Esophagus muscularis mucosa (tissue), 4 donors: ENCODE results near the gene NFATC1. TPM values are rescaled to one million over a fixed set of nuclear protein-coding genes. Genes with fewer than 3 reads are reported as not detected.
A peak's percentile ranks its signal among the peaks of the same experiment; 100 is the strongest.

Experiments used
- DNase-seq: peaks from one replicate; pipeline ENCODE4 v3.0.0-alpha.2; 2017; ENCODE audit errors: extremely low spot score
- H3K27ac ChIP-seq, 4 donors: fragments of 200-600 bp; sonication (generic); replicated peaks in 1 of 4; 1 replicate in 3 of 4; 2 replicates in 1 of 4; pipeline ENCODE4 v1.5.1; 2016 to 2019; ENCODE audit warnings: mild to moderate bottlenecking in 1 of 4
- H3K27me3 ChIP-seq, 4 donors: fragments of 200-600 bp; sonication (generic); one replicate each; pipeline versions ENCODE4 v1.5.1 to v1.6.0; 2016 to 2019
- H3K36me3 ChIP-seq, 4 donors: fragments of 200-600 bp; sonication (generic); one replicate each; pipeline ENCODE4 v1.5.1; 2016 to 2019
- H3K4me1 ChIP-seq, 4 donors: fragments of 200-600 bp; sonication (generic); one replicate each; pipeline ENCODE4 v1.5.1; 2016 to 2019
- H3K4me3 ChIP-seq, 4 donors: fragments of 200-600 bp; sonication (generic); 1 replicate in 2 of 4; 2 replicates in 2 of 4; pipeline ENCODE4 v1.5.1; 2016 to 2019; ENCODE audit warnings: mild to moderate bottlenecking in 4 of 4, moderate library complexity in 1 of 4
- H3K9me3 ChIP-seq, 4 donors: fragments of 200-600 bp; sonication (generic); 1 replicate in 3 of 4; 2 replicates in 1 of 4; pipeline ENCODE4 v1.5.1; 2016 to 2019
- EP300 ChIP-seq: sonication (generic); formaldehyde crosslinking; IDR thresholded peaks from one replicate; pipeline ENCODE4 v1.6.1; 2017; ENCODE audit warnings: antibody characterized with exemption
- POLR2A ChIP-seq: fragments of 450-650 bp; IDR thresholded peaks from one replicate; pipeline ENCODE4 v1.6.1; 2017; ENCODE audit warnings: antibody characterized with exemption, moderate library complexity, mild to moderate bottlenecking, low read depth
- POLR2AphosphoS5 ChIP-seq, 2 donors: sonication (generic); formaldehyde crosslinking; IDR thresholded peaks; one replicate each; pipeline ENCODE4 v1.6.1; 2017; ENCODE audit warnings: antibody characterized with exemption in 2 of 2
- WGBS: methylation state at CpG from one replicate; pipeline ENCODE4 v1.1.5; 2018; 5-methylcytosine and 5-hydroxymethylcytosine counted together
- intact Hi-C: fragments of 100-400 bp; cut with DNase I; formaldehyde crosslinking; loops from one replicate; pipeline ENCODE4 v1.15.1; 2023
- total RNA-seq, 4 donors: library from RNA; depleted of rRNA; stranded (reverse); fragments of >200 nt; gene quantifications; one replicate each; pipeline versions ENCODE4 v1.1.0 to v1.2.1, GENCODE V29; 2016
- TF ChIP-seq, protein P1 (sequence below), 3 experiments: fragments of 200-600 bp in 2 of 3; fragments of 450-650 bp in 1 of 3; sonication (generic) in 2 of 3; IDR thresholded peaks; one replicate each; pipeline ENCODE4 v1.5.1; 2017 to 2019; ENCODE audit warnings: antibody characterized with exemption in 3 of 3, mild to moderate bottlenecking in 2 of 3, moderate library complexity in 1 of 3

NFATC1 gene
- total RNA-seq, 4 donors from 2014 or later, result 15.0 to 22.0 (median 17.8) TPM

- Histone ChIP-seq H3K9me3 (no peaks in the 10 kb centered on the region), H3K27me3 (no peaks in the 10 kb centered on the region), H3K36me3 (peaks cover 2 to 40% (median 38%) of the 10 kb centered on the region in 4 donors), H3K27ac (peak overlapping the region; percentile 30 to 63 (median 40)), H3K4me1 (peaks cover 15 to 49% (median 30%) of the 10 kb centered on the region in 4 donors), H3K4me3 (no peak overlapping the region)
- no peak for DNase-seq
- TF ChIP-seq EP300, result no peak
- no peak for TF ChIP-seq POLR2AphosphoS5 (IDR thresholded peaks at IDR 0.05)
- TF ChIP-seq POLR2A, result no peak
- TF ChIP-seq, protein P1, sequence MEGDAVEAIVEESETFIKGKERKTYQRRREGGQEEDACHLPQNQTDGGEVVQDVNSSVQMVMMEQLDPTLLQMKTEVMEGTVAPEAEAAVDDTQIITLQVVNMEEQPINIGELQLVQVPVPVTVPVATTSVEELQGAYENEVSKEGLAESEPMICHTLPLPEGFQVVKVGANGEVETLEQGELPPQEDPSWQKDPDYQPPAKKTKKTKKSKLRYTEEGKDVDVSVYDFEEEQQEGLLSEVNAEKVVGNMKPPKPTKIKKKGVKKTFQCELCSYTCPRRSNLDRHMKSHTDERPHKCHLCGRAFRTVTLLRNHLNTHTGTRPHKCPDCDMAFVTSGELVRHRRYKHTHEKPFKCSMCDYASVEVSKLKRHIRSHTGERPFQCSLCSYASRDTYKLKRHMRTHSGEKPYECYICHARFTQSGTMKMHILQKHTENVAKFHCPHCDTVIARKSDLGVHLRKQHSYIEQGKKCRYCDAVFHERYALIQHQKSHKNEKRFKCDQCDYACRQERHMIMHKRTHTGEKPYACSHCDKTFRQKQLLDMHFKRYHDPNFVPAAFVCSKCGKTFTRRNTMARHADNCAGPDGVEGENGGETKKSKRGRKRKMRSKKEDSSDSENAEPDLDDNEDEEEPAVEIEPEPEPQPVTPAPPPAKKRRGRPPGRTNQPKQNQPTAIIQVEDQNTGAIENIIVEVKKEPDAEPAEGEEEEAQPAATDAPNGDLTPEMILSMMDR (IDR thresholded peaks at IDR 0.05), result no peak
- 64% methylated on average over 17 of the region's 18 CpGs for WGBS
- intact Hi-C loops, result no loop called here
These were observed 50.2 kb downstream of the NFATC1 start for GRCh38 chr18:79445696-79446561.

DNA sequence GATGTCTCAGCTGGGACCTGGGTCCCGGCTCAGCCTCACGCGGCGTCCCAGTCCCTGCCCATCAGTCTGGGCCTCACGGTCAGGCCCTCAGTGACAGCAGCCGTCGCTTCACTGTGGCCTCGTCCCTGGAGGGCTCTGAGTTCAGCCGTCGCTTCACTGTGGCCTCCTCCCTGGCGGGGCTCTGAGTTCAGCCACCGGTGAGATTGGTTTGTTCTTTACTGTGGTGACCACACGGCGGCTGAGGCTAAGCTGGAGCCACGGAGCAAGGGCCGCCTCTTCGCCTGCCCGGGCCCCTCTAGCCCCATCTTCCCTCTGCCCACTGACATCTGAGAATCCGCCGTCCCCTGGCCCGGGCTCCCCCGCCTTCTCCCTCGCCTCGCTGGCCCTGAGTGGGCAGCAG is 51.2 kb downstream of the NFATC1 start:
- TF ChIP-seq, protein P1 (IDR thresholded peaks at IDR 0.05), result no peak
- no peak for TF ChIP-seq POLR2A
- TF ChIP-seq POLR2AphosphoS5 (IDR thresholded peaks at IDR 0.05), result no peak
- TF ChIP-seq EP300, result no peak
- Histone ChIP-seq H3K27me3 (no peaks in the 10 kb centered on the region), H3K36me3 (peaks cover 11 to 49% (median 46%) of the 10 kb centered on the region in 4 donors), H3K4me3 (no peak overlapping the region), H3K9me3 (no peaks in the 10 kb centered on the region), H3K27ac (peak overlapping the region in 3 of 4 donors; percentile 30 to 63 (median 45)), H3K4me1 (peaks cover 15 to 49% (median 30%) of the 10 kb centered on the region in 4 donors)
- intact Hi-C loops, result no loop called here
- no peak for DNase-seq
- WGBS, result 98% methylated on average over 10 of the region's 24 CpGs

GRCh38 chr18:79447703-79448367 is 52.1 kb downstream of the NFATC1 start:
- no peak overlapping the region for H3K27ac ChIP-seq
- intact Hi-C loops, result no loop called here
- no peak for DNase-seq
- no peaks in the 10 kb centered on the region for H3K9me3 ChIP-seq
- 87% methylated on average over 26 of the region's 29 CpGs for WGBS
- no peak overlapping the region for H3K4me3 ChIP-seq
- peaks cover 20 to 57% (median 50%) of the 10 kb centered on the region in 4 donors for H3K36me3 ChIP-seq
- no peaks in the 10 kb centered on the region for H3K27me3 ChIP-seq
- H3K4me1 ChIP-seq, result peaks cover 15 to 43% (median 26%) of the 10 kb centered on the region in 4 donors
- TF ChIP-seq EP300 (no peak), POLR2A (no peak), POLR2AphosphoS5 (IDR thresholded peaks at IDR 0.05) (no peak)
- TF ChIP-seq, protein P1 (IDR thresholded peaks at IDR 0.05), result no peak

- H3K4me1 ChIP-seq, result peaks cover 17 to 42% (median 29%) of the 10 kb centered on the region in 4 donors
- H3K9me3 ChIP-seq, result no peaks in the 10 kb centered on the region
- no peak overlapping the region for H3K4me3 ChIP-seq
- WGBS, result 96% methylated on average over 21 of the region's 25 CpGs
- TF ChIP-seq, protein P1 (IDR thresholded peaks at IDR 0.05), result no peak
- no peak for TF ChIP-seq EP300
- no peak for TF ChIP-seq POLR2AphosphoS5 (IDR thresholded peaks at IDR 0.05)
- TF ChIP-seq POLR2A, result no peak
- DNase-seq, result no peak
- peaks cover 21 to 65% (median 57%) of the 10 kb centered on the region in 4 donors for H3K36me3 ChIP-seq
- no peaks in the 10 kb centered on the region for H3K27me3 ChIP-seq
- intact Hi-C loops, result no loop called here
- H3K27ac ChIP-seq, result no peak overlapping the region
These were observed 52.9 kb downstream of the NFATC1 start for GRCh38 chr18:79448621-79449020.
